CD4-positive, alpha-beta T cell treated with Interferon alpha-2 for 1 hour (primary cell): ENCODE results near the gene DNAJC11.
"Not testable (repeated sequence)": the region's sequence is repeated elsewhere in the genome, so short reads cannot be mapped to it uniquely, and the experiment has no call there.

Source experiments
- DNase-seq, 2 donors: peaks; one replicate each; pipeline ENCODE4 v3.0.0-alpha.2; 2020 to 2022

DNAJC11 gene

DNA sequence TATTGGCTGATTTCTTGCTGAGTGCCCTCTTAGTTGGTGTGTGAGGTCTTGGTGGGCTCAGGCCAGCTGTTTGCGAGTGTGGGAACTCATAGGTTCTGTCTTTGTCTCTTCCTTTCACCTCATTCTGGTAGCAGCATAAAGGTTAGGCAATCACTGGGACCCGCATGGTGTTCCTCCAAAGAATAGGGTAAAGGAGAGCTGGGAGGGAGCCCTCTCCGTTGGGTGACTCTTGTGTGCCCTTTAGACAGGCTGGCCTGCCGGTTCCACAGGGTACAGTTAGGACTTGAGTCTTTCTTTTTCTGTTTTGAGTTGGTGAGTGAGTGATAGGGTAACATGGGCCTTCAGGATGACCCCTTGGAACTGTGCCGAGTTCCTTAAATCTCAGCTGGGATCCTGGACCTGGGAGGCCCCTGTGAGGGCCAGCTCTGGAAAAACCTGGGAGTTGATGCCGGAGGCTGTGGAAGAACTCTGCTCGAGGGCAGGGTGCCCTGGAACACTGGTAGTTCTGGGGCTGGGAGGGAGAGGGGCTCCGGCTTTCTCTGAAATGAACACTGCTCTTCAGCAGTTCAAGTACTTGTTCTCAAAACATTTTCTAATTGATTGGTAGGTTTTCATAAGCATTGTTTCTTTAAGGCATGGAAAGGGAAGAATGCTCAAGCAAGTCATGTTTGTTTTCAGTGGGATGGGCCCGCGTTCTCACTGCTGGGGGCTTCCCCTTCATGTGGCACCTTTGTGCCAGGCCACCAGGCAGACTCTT lies 79.0 kb downstream of the DNAJC11 start:
- DNase-seq, result no peak

GRCh38 chr1:6621429-6622391 lies 79.9 kb downstream of the DNAJC11 start:
- no peak for DNase-seq

DNA sequence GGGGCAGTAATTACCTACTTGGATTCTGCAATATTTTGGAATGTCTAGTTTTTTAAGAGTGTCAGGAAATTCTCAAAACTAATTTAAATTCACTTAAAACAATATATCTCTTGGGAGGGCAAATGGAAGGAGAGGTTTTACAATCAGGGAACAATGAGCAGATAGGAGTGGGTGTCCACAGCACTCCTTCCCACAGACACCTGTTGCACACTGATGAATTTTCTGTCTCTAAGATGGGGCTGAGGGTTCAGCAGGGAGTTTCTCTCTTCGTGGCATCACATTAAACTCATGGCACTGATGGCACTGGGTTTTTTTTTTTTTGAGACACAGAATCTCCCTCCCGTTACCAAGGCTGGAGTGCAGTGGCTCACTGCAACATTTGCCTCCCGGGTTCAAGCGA lies 82.6 kb downstream of the DNAJC11 start:
- no peak for DNase-seq

DNA sequence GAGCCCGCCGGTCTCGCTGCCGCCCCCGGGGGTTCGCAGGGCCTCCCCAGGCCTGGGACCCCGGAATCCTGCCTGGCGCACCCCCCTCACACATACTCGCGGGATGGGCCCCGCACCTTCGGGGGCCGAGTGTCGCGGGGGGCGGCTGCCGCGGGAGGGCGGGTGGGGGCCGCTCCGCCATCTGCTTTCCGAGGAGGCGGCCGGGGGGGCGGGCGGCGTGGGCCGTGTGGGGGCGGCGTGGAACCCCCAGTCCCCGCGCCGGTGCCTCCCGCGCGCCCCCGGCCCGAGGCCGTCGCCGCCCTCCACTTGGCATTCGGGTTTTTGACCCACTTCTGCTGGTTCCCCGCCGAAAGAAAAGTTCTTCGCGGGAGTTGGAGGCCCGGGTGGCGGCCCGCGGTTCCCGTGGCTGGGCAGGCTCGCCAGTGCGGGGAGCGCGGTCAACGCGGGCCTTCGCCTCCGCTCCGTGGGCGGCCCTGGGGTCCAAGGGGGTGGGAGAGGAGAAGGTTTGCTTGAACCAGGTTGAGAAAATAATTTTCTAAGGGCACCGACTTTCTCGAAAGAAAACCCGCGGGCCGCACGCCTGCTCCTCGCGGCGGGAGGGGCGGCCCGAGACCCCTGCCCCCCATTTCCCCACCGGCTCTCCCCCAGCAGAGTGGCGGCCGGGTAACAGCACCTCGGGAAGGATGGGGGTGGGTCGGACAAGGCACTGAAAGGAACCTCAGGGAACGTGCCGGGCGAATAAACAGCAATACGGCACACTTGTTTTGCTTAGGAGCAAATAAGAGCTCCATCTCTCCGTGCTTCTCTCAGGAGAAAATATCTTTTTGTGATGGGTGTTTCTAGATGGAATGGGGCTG lies 86.5 kb downstream of the DNAJC11 start:
- DNase-seq, result no peak

GRCh38 chr1:6614019-6614928 lies 87.3 kb downstream of the DNAJC11 start:
- peak; percentile 33 to 67 for DNase-seq

DNA sequence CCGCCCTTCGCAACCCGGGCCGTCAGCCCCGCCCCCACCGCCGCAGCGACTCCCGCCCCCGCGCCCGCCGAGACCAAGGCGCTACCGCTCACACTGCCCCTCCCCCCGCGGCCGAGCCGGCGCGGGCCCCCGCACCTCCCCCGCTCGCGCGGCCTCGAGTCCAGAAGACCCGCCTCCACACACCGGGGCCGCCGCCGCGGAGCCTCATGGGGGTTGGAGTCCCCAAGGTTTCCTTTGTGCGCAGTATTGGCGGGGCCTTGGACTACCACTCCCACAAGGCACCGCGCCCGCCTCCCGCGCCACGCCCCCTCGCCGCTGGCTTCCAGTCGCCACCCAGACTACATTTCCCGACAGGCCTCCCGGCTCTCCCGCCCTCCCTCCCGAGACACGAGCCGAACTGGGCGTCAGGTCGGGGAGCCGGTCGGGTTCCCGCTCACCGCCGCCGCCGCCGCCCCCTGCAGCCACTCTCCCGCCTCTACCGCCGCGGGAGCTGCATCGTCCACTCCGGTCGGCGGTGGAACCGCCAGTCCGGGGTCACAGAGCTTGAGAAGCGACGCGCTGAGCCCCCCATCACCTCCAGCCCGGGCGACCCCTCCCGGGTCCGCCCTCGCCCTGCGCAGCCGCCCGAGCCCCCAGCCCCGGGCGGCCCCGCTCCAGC lies 88.1 kb downstream of the DNAJC11 start, which contains the start of gene PHF13:
PHF13 (plus strand) TSS at position 371 of the 658 bp plus-strand sequence. CDS start 336 bp downstream, outside the sequence.
- peak; percentile 99 to 100 for DNase-seq

GRCh38 chr1:6612641-6613360 lies 88.8 kb downstream of the DNAJC11 start:
- no peak for DNase-seq

DNA sequence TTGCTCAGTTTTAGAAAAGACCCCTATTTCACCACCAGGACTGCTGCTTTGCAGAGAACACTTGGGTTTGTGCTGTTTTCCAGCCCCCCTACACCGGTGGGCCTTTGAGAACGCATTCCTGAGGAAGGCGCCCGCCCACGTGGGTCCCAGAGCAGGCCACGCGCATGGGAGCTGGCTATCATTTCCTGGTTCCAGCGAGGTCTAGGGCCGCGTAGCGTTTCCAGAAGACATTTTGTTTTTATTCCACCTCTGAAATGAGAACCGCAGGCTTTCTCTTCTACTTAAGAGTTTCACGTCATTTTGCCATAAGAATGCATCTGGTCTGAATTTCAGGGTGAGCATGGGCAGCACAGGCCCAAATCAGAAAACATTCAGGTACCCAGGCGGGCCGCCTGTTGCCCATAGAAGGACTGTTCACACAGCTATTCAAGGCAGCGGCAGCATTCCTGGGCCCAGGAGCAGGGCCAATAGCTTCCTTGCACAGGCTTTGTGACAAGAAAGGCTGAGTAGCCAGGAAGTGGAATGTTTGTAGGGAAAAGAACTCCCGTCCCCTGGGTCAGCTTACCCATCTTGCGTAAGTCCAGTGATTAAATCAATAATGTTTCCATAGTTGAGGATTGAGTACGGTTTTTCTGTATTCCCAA lies 97.6 kb downstream of the DNAJC11 start:
- no peak for DNase-seq

- DNase-seq, result peak; percentile 59 to 66
Observed at GRCh38 chr1:6603238-6603914, 98.2 kb downstream of the DNAJC11 start.

DNA sequence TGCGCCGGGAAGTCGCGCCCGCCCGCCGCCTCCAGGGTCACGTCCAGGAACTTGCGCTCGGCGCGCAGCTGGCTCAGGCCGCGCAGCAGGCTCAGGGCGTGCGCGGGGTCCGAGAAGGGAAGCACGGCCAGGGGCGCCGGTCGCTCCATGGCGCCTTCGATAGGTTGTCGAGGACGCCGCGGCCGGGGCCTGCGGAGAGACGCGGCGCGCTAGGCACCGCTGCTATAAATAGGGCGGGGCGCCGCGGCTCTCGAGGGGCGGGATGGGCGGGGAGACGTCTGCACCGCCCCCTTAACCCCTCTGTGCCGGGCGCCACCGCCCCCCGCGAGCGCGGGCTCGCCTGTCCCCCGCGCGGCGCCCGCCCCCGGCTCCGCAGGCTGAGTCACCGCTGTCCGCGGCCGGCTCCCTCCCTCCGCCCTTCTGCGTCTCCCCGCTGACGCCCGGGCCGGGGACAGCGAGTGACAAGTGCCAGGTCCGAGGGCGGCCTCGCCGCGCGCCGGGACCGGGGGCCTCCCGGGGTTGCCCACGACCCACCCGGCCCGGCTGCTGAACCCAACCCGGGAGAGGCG lies 98.9 kb downstream of the DNAJC11 start, which contains the start of gene KLHL21:
KLHL21 (minus strand) TSS at position 201 of the 569 bp plus-strand sequence; CDS start at position 149, 52 bp downstream.
- peak; percentile 82 to 87 for DNase-seq

DNA sequence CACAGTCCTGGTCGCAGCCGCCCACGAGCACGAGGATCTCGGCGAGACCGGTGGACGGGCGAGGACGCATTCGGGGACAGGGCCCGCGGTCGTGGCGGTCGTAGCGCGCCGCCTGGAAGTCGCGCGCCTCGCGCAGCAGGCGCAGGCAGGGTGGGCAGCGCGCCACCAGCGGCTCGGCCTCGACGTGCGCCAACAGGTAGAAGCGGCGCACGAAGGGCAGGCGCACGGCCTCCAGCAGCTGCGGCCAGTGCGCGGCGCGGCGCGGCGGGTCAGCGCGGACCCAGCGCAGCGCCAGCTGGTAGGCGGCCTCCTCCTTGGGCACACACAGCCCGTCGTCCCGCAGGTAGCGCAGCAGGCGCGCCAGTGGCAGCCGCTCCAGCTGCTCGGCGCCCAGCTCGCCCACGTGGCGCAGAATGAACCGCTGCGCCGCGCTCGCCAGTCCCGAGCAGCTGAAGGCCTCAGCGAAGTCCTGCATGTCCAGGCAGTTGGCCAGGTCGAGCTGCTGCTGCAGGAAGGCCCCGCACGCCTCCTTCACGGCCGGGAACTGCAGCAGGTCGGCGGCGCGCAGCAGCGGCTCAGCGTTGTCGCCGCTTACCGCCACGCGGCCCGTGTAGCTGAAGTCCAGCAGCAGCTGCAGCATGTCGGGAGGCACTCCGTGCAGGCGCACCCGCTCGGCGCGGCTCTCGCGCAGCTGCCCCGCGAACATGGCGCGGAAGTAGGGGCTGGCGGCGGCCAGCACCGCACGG lies 99.5 kb downstream of the DNAJC11 start:
- no peak for DNase-seq

DNA sequence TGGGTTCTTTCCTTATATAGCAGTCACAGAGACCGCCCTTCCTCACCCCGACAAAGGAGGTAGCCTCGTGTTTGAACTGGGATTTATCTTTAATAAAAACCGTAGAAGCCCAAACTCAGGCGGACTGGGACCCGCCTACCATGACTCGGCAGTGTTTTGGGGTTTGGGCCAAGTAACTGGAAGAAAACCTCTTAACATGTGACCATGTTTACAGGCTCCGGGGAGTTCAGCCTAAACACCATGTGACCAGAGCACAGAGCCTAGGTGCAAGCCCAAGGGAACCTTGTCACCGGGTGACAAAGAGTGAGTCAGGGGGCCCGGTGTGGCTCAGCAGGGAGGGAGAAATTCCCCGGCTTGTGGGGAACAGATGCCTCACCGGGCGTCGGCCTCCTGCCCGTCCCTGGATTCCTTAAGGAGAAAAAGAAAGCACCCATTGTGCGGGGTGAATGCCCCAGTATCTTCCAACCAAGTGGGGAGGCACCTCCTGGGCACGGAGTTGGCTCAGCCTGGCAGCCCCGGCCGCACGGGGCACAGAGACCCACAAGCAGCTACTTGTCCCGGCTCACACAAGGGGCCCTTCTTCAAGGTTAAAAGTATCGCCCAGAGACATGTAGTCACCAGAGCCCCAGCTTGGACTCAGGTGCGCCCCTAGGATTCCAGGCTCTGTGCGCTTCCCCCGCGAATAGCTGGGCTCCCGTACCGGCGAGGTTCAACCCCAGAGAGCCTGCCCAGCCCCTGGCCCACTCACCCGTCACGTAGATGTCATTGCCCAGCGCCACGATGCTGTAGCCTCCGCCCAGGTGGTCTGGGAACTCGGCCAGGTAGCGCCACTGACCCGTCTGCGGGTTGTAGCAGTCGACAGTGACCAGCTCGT lies 100.3 kb downstream of the DNAJC11 start:
- peak; percentile 74 to 79 for DNase-seq

GRCh38 chr1:6600410-6601048 lies 101.1 kb downstream of the DNAJC11 start:
- no peak for DNase-seq

DNA sequence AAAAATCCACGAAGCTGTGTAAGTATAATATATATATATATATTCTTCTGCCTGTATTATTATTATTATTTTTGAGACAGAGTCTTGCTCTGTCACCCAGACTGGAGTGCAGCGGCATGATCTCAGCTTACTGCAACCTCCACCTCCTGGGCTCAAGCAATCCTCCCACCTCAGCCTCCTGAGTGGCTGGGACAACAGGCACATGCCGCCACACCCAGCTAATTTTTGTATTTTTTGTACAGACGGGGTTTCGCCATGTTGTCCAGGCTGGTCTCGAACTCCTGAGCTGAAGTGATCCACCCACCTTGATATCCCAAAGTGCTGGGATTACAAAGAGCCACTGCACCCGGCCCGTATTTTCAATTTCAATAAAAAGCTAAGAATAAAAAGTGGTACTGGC lies 101.6 kb downstream of the DNAJC11 start:
- DNase-seq, result not testable (repeated sequence)

DNA sequence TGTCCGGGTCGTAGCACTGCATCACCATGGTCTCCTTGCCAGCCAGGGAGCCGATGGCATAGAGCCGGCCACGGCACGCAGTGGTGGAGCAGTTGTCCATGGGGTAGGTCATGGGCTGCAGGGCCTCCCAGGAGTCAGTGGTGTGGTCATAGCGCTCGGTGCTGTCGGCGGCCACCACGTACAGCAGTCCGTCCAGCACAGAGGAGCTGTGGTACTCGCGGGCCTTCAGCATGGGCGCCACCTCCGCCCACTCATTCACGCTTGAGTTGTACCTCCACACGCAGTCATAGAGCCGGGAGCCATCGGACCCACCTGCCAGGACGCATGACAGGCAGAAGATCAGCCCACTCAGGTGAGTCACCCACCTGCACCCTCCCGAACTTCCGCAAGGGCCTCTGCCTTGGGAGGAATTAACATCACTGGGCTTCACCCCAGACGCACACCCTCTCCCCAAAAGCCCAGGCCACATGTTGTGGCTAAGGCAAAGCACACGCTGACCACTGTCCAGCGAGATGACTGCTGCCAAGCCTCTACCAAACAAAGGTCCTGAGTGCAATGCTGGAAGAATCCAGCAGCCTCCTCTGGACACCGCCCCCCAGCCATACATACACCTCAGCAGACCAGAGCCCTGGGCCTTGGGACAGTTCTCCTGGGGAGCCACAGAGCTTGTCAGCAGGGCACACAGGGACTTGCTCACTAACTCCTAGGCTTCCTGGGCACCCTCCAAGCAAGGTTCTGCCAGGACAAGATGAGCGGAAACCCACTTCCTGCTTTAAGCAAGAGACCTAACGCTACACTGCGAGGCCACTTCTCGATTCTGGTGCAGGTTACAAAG lies 102.3 kb downstream of the DNAJC11 start:
- DNase-seq, result peak; percentile 33 to 61
